Right lobe of liver (tissue), 6 donors: Measurements from ENCODE around the gene RPL29. TPM values are rescaled to one million over a fixed set of nuclear protein-coding genes. Genes with fewer than 3 reads are reported as not detected.

Experiments
- ATAC-seq, 4 donors: fragments of 200-7000 bp; cut with Tn5 transposase; one replicate each; pipeline ENCODE4 v1.9.1; 2020; ENCODE audit warnings: mild to moderate bottlenecking in 4 of 4, moderate library complexity in 4 of 4
- DNase-seq, 3 donors: peaks; one replicate each; pipeline ENCODE4 v3.0.0-alpha.2; 2020
- H3K27ac ChIP-seq, 3 donors: fragments of 200-600 bp; one replicate each; pipeline ENCODE4 v1.8.0; 2022
- H3K27me3 ChIP-seq, 2 donors: fragments of 200-600 bp; one replicate each; pipeline ENCODE4 v1.8.0; 2022
- H3K36me3 ChIP-seq, 4 donors: fragments of 200-600 bp; sonication (generic) in 1 of 4; one replicate each; pipeline versions ENCODE4 v1.5.1 to v1.8.0; 2017 to 2022; ENCODE audit warnings: control low read depth in 1 of 4
- H3K4me1 ChIP-seq, 4 donors: fragments of 200-600 bp; sonication (generic) in 1 of 4; one replicate each; pipeline versions ENCODE4 v1.5.1 to v1.8.0; 2017 to 2022; ENCODE audit warnings: control low read depth in 1 of 4
- H3K4me3 ChIP-seq, 3 donors: fragments of 200-600 bp; one replicate each; pipeline ENCODE4 v1.8.0; 2022
- H3K9me3 ChIP-seq, 4 donors: fragments of 200-600 bp; sonication (generic) in 1 of 4; one replicate each; pipeline versions ENCODE4 v1.5.1 to v1.8.0; 2017 to 2022; ENCODE audit warnings: control low read depth in 1 of 4
- CTCF ChIP-seq, 4 donors: fragments of 200-600 bp in 3 of 4; fragments of 450-650 bp in 1 of 4; IDR thresholded peaks; one replicate each; pipeline versions ENCODE4 v1.5.1 to v1.8.0; 2016 to 2022; ENCODE audit warnings: antibody characterized with exemption in 4 of 4, mild to moderate bottlenecking in 2 of 4
- POLR2A ChIP-seq: fragments of 450-650 bp; IDR thresholded peaks from one replicate; pipeline ENCODE4 v1.6.1; 2017; ENCODE audit warnings: antibody characterized with exemption, mild to moderate bottlenecking
- WGBS: methylation state at CpG from one replicate; pipeline ENCODE4 v1.1.6; 2018; ENCODE audit warnings: low coverage, low lambda C conversion rate; ENCODE audit not compliant: insufficient coverage; ENCODE audit errors: missing lambda C conversion rate; 5-methylcytosine and 5-hydroxymethylcytosine counted together
- intact Hi-C, 2 donors: fragments of 100-400 bp; cut with DNase I; formaldehyde crosslinking; loops; one replicate each; pipeline versions ENCODE4 v1.11.2 to v1.14.1; 2022
- small RNA-seq, 2 experiments: library from RNA; depleted of rRNA; stranded (forward); fragments of <200 nt; gene quantifications; one replicate each; pipeline ENCODE3, GENCODE V24; 2016
- total RNA-seq, 6 experiments: library from RNA; depleted of rRNA in 2 of 6; stranded (reverse); fragments of >200 nt in 2 of 6; fragmentation: NEBNext Ultra II Directional in 3 of 6; extraction: Animal tissue kit (Norgen Biotek cat#: 25700) in 3 of 6; gene quantifications; one replicate each; pipeline versions ENCODE4 v1.1.0 to v1.2.4, GENCODE V29; 2016 to 2023
- donor health status: DM: no; HTN: yes; CAD: no.
- donor health status: DM: no; HTN: no; CAD: no.
- donor health status: DM: no; HTN: no; CAD: no.
- donor health status: DM: no; HTN: yes; CAD: no.
- donor health status: DM: no; HTN: yes; CAD: no.

The RPL29 gene
- total RNA-seq, 6 experiments from 2014 or later: 396 to 971 (median 447) TPM

- WGBS: 82% methylated on average over 5 of the region's 11 CpGs
- Histone ChIP-seq H3K36me3 (peaks cover 0 to 7% (median 0%) of the 10 kb centered on the region in 4 donors), H3K4me1 (peaks cover 0 to 27% (median 10%) of the 10 kb centered on the region in 4 donors), H3K4me3 (no peak overlapping the region), H3K27ac (no peak overlapping the region), H3K27me3 (no peaks in the 10 kb centered on the region), H3K9me3 (no peaks in the 10 kb centered on the region)
- ATAC-seq (no peak), DNase-seq (no peak)
- intact Hi-C loops: loop anchor here in 1 of 2 donors (5.0 kb wide), 1 partner anchor 43 kb away; no protein-coding TSS in a partner anchor
- TF ChIP-seq CTCF (IDR thresholded peaks at IDR 0.05) (no peak), POLR2A (no peak)
These were observed 51.2 kb downstream of the RPL29 start for GRCh38 chr3:51944451-51945021.

Small RNA genes within 50 kb of the gene (small RNA-seq; reads per million reads assigned to genes)
- 0 reads per million in 2 experiments for gene AC115284.1

Other genes with a start within 250 kb of the RPL29 start
- not detected for gene IQCF6, start 216.7 kb downstream of the RPL29 start, total RNA-seq
- not detected for gene IQCF2, start 134.3 kb downstream of the RPL29 start, total RNA-seq
- not detected for gene IQCF5, start 120.3 kb downstream of the RPL29 start, total RNA-seq
- not detected for gene IQCF1, start 92.5 kb downstream of the RPL29 start, total RNA-seq
- gene RRP9, start 54.0 kb downstream of the RPL29 start, total RNA-seq: 10 to 100 TPM in 1 of 6 experiments, 1 to 10 TPM in 5; 5.2 to 10.8 (median 7.6) TPM
- gene PARP3, start 53.5 kb downstream of the RPL29 start, total RNA-seq: 10 to 100 TPM; 13.5 to 19.4 (median 16.0) TPM
- under 1 TPM in 2 of 6 experiments, not detected in 4; 0.18 to 0.37 TPM for gene GPR62, start 40.5 kb downstream of the RPL29 start, total RNA-seq
- 10 to 100 TPM in 3 of 6 experiments, 1 to 10 TPM in 3; 6.5 to 19.2 (median 11.7) TPM for gene PCBP4, start 28.4 kb downstream of the RPL29 start, total RNA-seq
- 100 to 1,000 TPM in 4 of 6 experiments, 10 to 100 TPM in 2; 62.9 to 126 (median 109) TPM for gene ABHD14B, start 21.8 kb downstream of the RPL29 start, total RNA-seq
- gene ABHD14A, start 20.8 kb downstream of the RPL29 start, total RNA-seq: 10 to 100 TPM in 4 of 6 experiments, 1 to 10 TPM in 2; 8.3 to 22.2 (median 15.1) TPM
- gene ACY1, start 12.4 kb downstream of the RPL29 start, total RNA-seq: 100 to 1,000 TPM; 223 to 479 (median 297) TPM
- gene DUSP7, start 60.7 kb upstream of the RPL29 start, total RNA-seq: 1 to 10 TPM; 3.0 to 4.2 (median 3.5) TPM
- gene POC1A, start 158.5 kb upstream of the RPL29 start, total RNA-seq: 1 to 10 TPM; 2.0 to 4.3 (median 3.2) TPM
- 100 to 1,000 TPM in 4 of 6 experiments, 10 to 100 TPM in 2; 73.4 to 783 (median 147) TPM for gene ALAS1, start 202.3 kb upstream of the RPL29 start, total RNA-seq
- gene TLR9, start 229.8 kb upstream of the RPL29 start, total RNA-seq: under 1 TPM in 4 of 6 experiments, not detected in 2; 0.12 to 0.59 (median 0.24) TPM
- 10 to 100 TPM; 12.9 to 34.4 (median 23.7) TPM for gene TWF2, start 243.3 kb upstream of the RPL29 start, total RNA-seq
- 1 to 10 TPM; 2.8 to 7.1 (median 4.5) TPM for gene PPM1M, start 249.9 kb upstream of the RPL29 start, total RNA-seq